Raji (cell line): ENCODE measurements around the gene OR10AD1.
A peak's percentile ranks its signal among the peaks of the same experiment; 100 is the strongest.

Experiments used
- POLR2A ChIP-seq: IDR thresholded peaks from 2 replicates; pipeline ENCODE4 v1.6.1; 2011; ENCODE audit warnings: low read depth, low read length, control low read depth; ENCODE audit not compliant: insufficient read depth

OR10AD1 gene

GRCh38 chr12:48197549-48197970 lies 5.5 kb downstream of the OR10AD1 start:
- TF ChIP-seq POLR2A: no peak

- TF ChIP-seq POLR2A: no peak
Measured at GRCh38 chr12:48194799-48195201, 8.3 kb downstream of the OR10AD1 start.

- no peak for TF ChIP-seq POLR2A
Measured at GRCh38 chr12:48193623-48194022, 9.5 kb downstream of the OR10AD1 start.

- TF ChIP-seq POLR2A: no peak
Measured at GRCh38 chr12:48192861-48193260, 10.2 kb downstream of the OR10AD1 start.

- TF ChIP-seq POLR2A: no peak
Measured at GRCh38 chr12:48191096-48191495, 12.0 kb downstream of the OR10AD1 start.

- TF ChIP-seq POLR2A: no peak
Measured at GRCh38 chr12:48189331-48190125, 13.6 kb downstream of the OR10AD1 start.

GRCh38 chr12:48187916-48188695 lies 15.0 kb downstream of the OR10AD1 start:
- TF ChIP-seq POLR2A: no peak

GRCh38 chr12:48185181-48185919 lies 17.7 kb downstream of the OR10AD1 start:
- no peak for TF ChIP-seq POLR2A

GRCh38 chr12:48184549-48184922 lies 18.6 kb downstream of the OR10AD1 start:
- no peak for TF ChIP-seq POLR2A

GRCh38 chr12:48183876-48184548 lies 19.1 kb downstream of the OR10AD1 start:
- no peak for TF ChIP-seq POLR2A

- TF ChIP-seq POLR2A: peak; percentile 38; the same call in 1 of the 2 replicates
Measured at GRCh38 chr12:48183091-48183875, 19.8 kb downstream of the OR10AD1 start, which contains the start of gene CCDC184. CCDC184 (plus strand) TSS chr12:48183644; CDS start chr12:48184123, 479 bp downstream.

GRCh38 chr12:48182631-48183030 lies 20.5 kb downstream of the OR10AD1 start:
- no peak for TF ChIP-seq POLR2A

- no peak for TF ChIP-seq POLR2A
Measured at GRCh38 chr12:48180857-48181495, 22.1 kb downstream of the OR10AD1 start.

- no peak for TF ChIP-seq POLR2A
Measured at GRCh38 chr12:48180424-48180823, 22.7 kb downstream of the OR10AD1 start.
